ENCODE results near the gene PIK3CA. TPM values are rescaled to one million over a fixed set of nuclear protein-coding genes. Genes with fewer than 3 reads are reported as not detected.
"Not testable (repeated sequence)": the region's sequence is repeated elsewhere in the genome, so short reads cannot be mapped to it uniquely, and the experiment has no call there.

Gene PIK3CA
- polyA plus RNA-seq, 4 donors: 24.0 to 34.1 (median 30.7) TPM

- DNase-seq (ENCODE audit: low read depth in 4 of 4, low spot score in 3 of 4): not testable (repeated sequence)
Observed at GRCh38 chr3:179259959-179260756, 112.0 kb downstream of the PIK3CA start.

- DNase-seq (ENCODE audit: low read depth in 4 of 4, low spot score in 3 of 4): peak; percentile 42 to 52 (median 46)
Observed at GRCh38 chr3:179260949-179261765, 113.0 kb downstream of the PIK3CA start.

- DNase-seq (ENCODE audit: low read depth in 4 of 4, low spot score in 3 of 4): no peak
Observed at GRCh38 chr3:179263134-179263533, 115.0 kb downstream of the PIK3CA start.

GRCh38 chr3:179264449-179264848 is 116.3 kb downstream of the PIK3CA start:
- DNase-seq (ENCODE audit: low read depth in 4 of 4, low spot score in 3 of 4): no peak

GRCh38 chr3:179265092-179265491 is 116.9 kb downstream of the PIK3CA start:
- DNase-seq (ENCODE audit: low read depth in 4 of 4, low spot score in 3 of 4): no peak

- no peak for DNase-seq (ENCODE audit: low read depth in 4 of 4, low spot score in 3 of 4)
Observed at GRCh38 chr3:179265875-179266274, 117.7 kb downstream of the PIK3CA start.

GRCh38 chr3:179266701-179267211 is 118.6 kb downstream of the PIK3CA start:
- no peak for DNase-seq (ENCODE audit: low read depth in 4 of 4, low spot score in 3 of 4)

GRCh38 chr3:179268400-179269051 is 120.4 kb downstream of the PIK3CA start:
- DNase-seq (ENCODE audit: low read depth in 4 of 4, low spot score in 3 of 4): no peak

- DNase-seq (ENCODE audit: low read depth in 4 of 4, low spot score in 3 of 4): no peak
Observed at GRCh38 chr3:179269152-179269707, 121.1 kb downstream of the PIK3CA start.

- no peak for DNase-seq (ENCODE audit: low read depth in 4 of 4, low spot score in 3 of 4)
Observed at GRCh38 chr3:179272385-179272784, 124.2 kb downstream of the PIK3CA start.

GRCh38 chr3:179274434-179274833 is 126.3 kb downstream of the PIK3CA start:
- not testable (repeated sequence) for DNase-seq (ENCODE audit: low read depth in 4 of 4, low spot score in 3 of 4)

GRCh38 chr3:179276001-179276400 is 127.8 kb downstream of the PIK3CA start:
- no peak for DNase-seq (ENCODE audit: low read depth in 4 of 4, low spot score in 3 of 4)

GRCh38 chr3:179276743-179277142 is 128.6 kb downstream of the PIK3CA start:
- no peak for DNase-seq (ENCODE audit: low read depth in 4 of 4, low spot score in 3 of 4)

- DNase-seq (ENCODE audit: low read depth in 4 of 4, low spot score in 3 of 4): no peak
Observed at GRCh38 chr3:179278151-179278550, 130.0 kb downstream of the PIK3CA start.

GRCh38 chr3:179278932-179279693 is 131.0 kb downstream of the PIK3CA start:
- no peak for DNase-seq (ENCODE audit: low read depth in 4 of 4, low spot score in 3 of 4)

GRCh38 chr3:179279837-179280236 is 131.7 kb downstream of the PIK3CA start:
- no peak for DNase-seq (ENCODE audit: low read depth in 4 of 4, low spot score in 3 of 4)

GRCh38 chr3:179281825-179282224 is 133.7 kb downstream of the PIK3CA start:
- no peak for DNase-seq (ENCODE audit: low read depth in 4 of 4, low spot score in 3 of 4)

- DNase-seq (ENCODE audit: low read depth in 4 of 4, low spot score in 3 of 4): no peak
Observed at GRCh38 chr3:179286331-179286730, 138.2 kb downstream of the PIK3CA start.

- no peak for DNase-seq (ENCODE audit: low read depth in 4 of 4, low spot score in 3 of 4)
Observed at GRCh38 chr3:179288845-179289244, 140.7 kb downstream of the PIK3CA start.

- no peak for DNase-seq (ENCODE audit: low read depth in 4 of 4, low spot score in 3 of 4)
Observed at GRCh38 chr3:179289295-179289694, 141.1 kb downstream of the PIK3CA start.
